ENCODE results near the gene SPDYA.

The SPDYA gene

GRCh38 chr2:28764909-28765711, 45.5 kb upstream of the SPDYA start:
- TF ChIP-seq ZNF114 (tag by site-specific recombination; IDR thresholded peaks at IDR 0.05) = no peak
- no peak for TF ChIP-seq ZBTB7A (tag by site-specific recombination; IDR thresholded peaks at IDR 0.05; ENCODE audit: low read depth)
- no peak for TF ChIP-seq ZBTB11 (tag by site-specific recombination; conservative IDR thresholded peaks at IDR 0.05; ENCODE audit: low read depth)
- TF ChIP-seq SCRT1 (tag by site-specific recombination; IDR thresholded peaks at IDR 0.05; ENCODE audit: borderline replicate concordance) = no peak
- no peak for TF ChIP-seq ZNF654 (tag by site-specific recombination; IDR thresholded peaks at IDR 0.05; ENCODE audit: low read depth)
- TF ChIP-seq ZNF544 (tag by site-specific recombination; IDR thresholded peaks at IDR 0.05) = no peak
- no peak for TF ChIP-seq YY2 (tag by site-specific recombination; IDR thresholded peaks at IDR 0.05)
- no peak for TF ChIP-seq PRDM10 (tag by site-specific recombination; IDR thresholded peaks at IDR 0.05)
- TF ChIP-seq ZNF692 (tag by site-specific recombination; IDR thresholded peaks at IDR 0.05) = no peak
- TF ChIP-seq ZFP69B (tag by site-specific recombination; IDR thresholded peaks at IDR 0.05) = no peak
- TF ChIP-seq ZNF621 (tag by site-specific recombination; IDR thresholded peaks at IDR 0.05) = no peak
- TF ChIP-seq ZNF280C (tag by site-specific recombination; IDR thresholded peaks at IDR 0.05) = no peak
- no peak for TF ChIP-seq HOXC10 (CRISPR knock-in tag; IDR thresholded peaks at IDR 0.05)
- TF ChIP-seq ZFP41 (tag by site-specific recombination; IDR thresholded peaks at IDR 0.05; ENCODE audit: borderline replicate concordance) = no peak
- H3K27ac ChIP-seq (ENCODE audit: extremely low read depth, low read depth, low read length) = no peak overlapping the region
- H3K36me3 ChIP-seq (ENCODE audit: control insufficient read depth in 2 of 2, insufficient read depth in 1 of 2, low read length in 2 of 2) = peaks cover 2 to 3% of the 10 kb centered on the region in 2 experiments; a peak in 2 of 3 replicates
- POLR2A ChIA-PET = no interaction called here
- no peak overlapping the region for H3K4me3 ChIP-seq (ENCODE audit: low read depth, low read length)
- CTCF ChIA-PET = interaction anchor here (0.8 to 2.2 kb wide), 2 partner anchors 41 to 171 kb away, joined by 3 to 8 read pairs; no protein-coding TSS in a partner anchor
- no peaks in the 10 kb centered on the region for H3K9me3 ChIP-seq (ENCODE audit: control insufficient read depth, insufficient read depth, low read depth, low read length)
- no peaks in the 10 kb centered on the region for H3K4me1 ChIP-seq (ENCODE audit: control insufficient read depth, insufficient read depth, low read length)

All from HEK293 (cell line).